Inflammatory macrophage treated with lipopolysaccharide for 4 hours (primary cell): ENCODE results near the gene CTIF.
"Not testable (repeated sequence)": the region's sequence is repeated elsewhere in the genome, so short reads cannot be mapped to it uniquely, and the experiment has no call there.

Source experiments
- DNase-seq: peaks from one replicate; pipeline ENCODE4 v3.0.0-alpha.2; 2020

The CTIF gene

DNA sequence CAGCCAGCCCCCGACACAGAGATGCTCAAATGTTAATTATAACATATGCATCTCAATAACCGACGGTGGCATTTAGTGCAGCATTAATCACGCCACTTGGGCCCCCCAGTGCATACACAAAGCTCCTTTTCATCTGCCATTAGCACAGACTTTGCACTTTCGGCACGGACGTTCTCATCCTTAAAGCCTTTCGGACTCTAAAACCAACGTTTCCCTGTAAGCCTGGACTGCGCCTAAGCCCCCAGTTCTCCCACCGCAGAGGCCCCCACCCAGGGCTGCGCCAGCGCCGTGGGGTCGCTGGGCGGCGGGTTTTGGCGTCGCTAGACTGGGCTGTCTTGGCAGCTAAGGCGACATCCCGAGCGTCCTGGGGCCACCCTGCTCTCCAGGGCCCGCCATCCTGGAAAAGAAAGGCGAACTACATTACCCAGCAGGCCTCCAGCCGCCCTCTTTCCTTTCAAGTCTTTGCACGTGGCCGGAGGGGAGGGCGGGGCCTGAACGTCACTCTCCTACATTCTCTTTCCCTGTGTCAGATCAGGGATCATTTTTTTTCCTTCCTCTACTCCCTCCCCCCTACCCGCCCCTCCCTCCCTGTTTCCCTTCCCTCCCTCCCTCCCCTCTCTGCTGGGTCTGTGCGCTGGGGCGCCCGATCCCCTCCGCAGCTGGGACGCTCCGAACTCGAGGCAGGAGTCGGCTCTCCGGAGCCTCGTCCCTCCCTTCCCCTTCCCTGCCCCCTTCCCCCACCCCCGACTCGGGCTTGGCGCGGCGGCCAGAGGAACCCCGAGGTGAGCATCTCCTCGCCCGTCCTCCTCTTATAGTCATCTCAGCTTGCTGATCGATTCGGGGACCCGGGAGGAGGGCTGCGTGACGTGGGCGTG, at the start of gene CTIF:
Gene CTIF (plus strand): TSS at position 501 of the 875 bp plus-strand sequence. CDS start 80,535 bp downstream, outside the sequence.
- DNase-seq: peak; percentile 92

- DNase-seq: no peak
Observed at GRCh38 chr18:48490641-48491293, 48.1 kb upstream of the CTIF start.

GRCh38 chr18:48492880-48493279, 46.0 kb upstream of the CTIF start:
- no peak for DNase-seq

GRCh38 chr18:48493434-48494230, 45.2 kb upstream of the CTIF start:
- peak; percentile 57 for DNase-seq

- DNase-seq: no peak
Observed at GRCh38 chr18:48497863-48498262, 41.0 kb upstream of the CTIF start.

GRCh38 chr18:48500517-48500916, 38.3 kb upstream of the CTIF start:
- peak; percentile 13 for DNase-seq

DNA sequence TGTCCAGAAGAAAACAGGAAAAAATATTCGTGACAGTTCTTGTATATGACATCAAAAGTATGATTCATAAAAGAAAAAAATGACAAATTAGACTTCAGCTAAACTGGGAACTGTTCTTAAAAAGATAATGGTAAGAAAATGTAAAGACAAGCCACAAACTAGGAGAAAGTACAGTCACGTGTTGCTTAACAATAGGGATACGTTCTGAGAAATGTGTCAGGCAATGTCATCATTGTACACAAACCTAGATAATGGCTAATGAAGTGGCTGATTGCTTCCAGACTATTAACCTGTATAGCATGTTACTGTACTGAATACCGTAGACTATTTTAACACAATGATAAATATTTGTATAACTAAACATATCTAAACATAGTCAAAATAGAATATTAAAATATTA, 35.9 kb upstream of the CTIF start:
- DNase-seq: no peak

- DNase-seq: no peak
Observed at GRCh38 chr18:48504819-48505218, 34.0 kb upstream of the CTIF start.

GRCh38 chr18:48506983-48507568, 31.8 kb upstream of the CTIF start:
- DNase-seq: not testable (repeated sequence)

DNA sequence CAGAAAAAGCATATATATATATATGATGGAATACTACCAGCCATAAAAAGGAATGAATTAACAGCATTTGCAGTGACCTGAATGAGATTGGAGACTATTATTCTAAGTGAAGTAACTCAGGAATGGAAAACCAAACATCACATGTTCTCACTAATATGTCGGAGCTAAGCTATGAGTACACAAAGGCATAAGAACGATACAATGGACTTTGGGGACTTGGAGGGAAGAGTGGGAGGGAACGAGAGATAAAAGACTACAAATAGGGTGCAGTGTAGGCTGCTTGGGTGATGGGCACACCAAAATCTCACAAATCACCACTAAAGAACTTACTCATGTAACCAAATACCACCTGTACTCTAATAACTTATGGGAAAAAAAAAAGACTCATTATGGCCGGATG, 26.3 kb upstream of the CTIF start:
- DNase-seq: not testable (repeated sequence)

DNA sequence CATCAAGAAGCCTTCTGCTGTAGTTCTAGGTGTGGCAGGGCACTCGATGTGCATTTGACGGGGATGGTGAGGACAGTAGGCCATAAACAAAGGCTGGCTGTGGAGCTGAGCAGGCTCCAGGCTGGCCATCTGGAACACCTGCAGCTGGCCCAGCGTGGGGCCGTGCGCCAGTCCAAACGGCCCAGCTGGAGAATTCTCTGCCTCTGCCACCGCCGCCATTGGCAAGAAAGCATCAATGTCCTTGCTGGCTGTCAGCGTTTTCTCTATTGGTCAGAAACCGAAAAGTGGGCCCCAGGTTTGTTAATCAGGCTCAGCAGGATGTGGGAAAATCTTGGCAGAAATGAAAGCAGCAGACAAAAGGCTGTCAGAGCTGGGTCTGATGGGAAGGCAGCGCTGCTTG, 24.0 kb upstream of the CTIF start:
- DNase-seq: no peak

DNA sequence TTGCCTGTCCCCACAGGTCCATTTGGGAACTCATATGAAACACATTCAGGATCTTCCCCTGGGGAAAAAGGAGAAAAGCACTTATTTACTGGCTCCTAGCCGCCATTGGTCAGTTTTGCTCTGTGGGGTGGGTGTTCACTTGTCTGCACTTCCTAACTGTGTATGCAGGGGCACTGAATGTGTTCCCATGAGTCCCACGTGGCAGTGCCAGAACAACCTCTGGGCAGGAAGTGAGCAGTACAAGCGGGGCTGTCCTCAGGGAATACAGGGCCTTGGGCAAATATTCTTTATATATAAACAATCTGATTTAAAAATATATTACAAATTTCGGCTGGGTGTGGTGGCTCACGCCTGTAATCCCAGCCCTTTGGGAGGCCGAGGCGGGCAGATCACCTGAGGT, 21.8 kb upstream of the CTIF start:
- no peak for DNase-seq

GRCh38 chr18:48519431-48520100, 19.3 kb upstream of the CTIF start:
- no peak for DNase-seq

DNA sequence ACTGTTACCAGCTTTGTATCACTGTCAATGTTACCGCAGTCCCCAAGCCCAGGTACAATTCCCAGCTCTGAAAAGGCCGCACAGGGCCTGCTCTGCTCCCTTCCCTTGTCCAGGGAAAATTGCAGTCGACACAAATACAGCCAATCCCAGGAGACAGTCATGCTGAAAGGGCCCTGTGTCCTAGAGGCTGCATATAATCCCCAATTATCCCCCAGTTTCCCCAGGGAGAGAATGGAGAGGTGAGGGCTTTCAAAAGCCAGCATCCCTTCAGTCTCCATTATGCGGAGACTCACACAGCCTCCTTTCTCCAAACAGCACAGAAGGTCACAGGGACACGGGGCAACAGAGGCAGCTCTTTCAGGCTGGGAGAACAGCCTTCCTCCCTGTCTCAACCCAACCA, 17.1 kb upstream of the CTIF start:
- no peak for DNase-seq

- no peak for DNase-seq
Observed at GRCh38 chr18:48525671-48526070, 13.2 kb upstream of the CTIF start.

GRCh38 chr18:48527461-48527860, 11.4 kb upstream of the CTIF start:
- DNase-seq: no peak

DNA sequence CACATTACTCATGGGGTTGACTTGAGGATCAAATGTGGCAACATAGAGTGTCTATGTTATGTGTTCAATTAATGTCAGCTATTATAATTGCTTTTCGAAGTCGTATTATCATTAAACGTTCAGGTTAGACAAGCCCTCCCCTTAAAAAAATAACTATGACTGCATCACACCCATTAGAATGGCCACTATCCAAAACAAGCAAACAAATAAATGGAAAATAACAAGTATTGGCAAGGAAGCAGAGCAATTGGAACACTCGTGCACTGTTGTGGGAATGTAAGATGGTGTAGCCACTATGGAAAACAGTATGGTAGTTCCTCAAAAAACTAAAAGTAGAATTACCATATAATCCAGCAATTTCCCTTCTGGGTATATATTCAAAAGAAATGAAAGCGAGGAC, 10.0 kb upstream of the CTIF start:
- no peak for DNase-seq

GRCh38 chr18:48529796-48530195, 9.0 kb upstream of the CTIF start:
- peak; percentile 62 for DNase-seq

GRCh38 chr18:48530399-48531081, 8.3 kb upstream of the CTIF start:
- DNase-seq: no peak

GRCh38 chr18:48531082-48531403, 7.8 kb upstream of the CTIF start:
- DNase-seq: no peak

GRCh38 chr18:48531908-48532307, 6.9 kb upstream of the CTIF start:
- DNase-seq: peak; percentile 75
